HFF-Myc (cell line): ENCODE results near the gene KLHDC9.

Experiments
- DNase-seq: peaks from one replicate; pipeline ENCODE4 v3.0.0-alpha.2; 2011; ENCODE audit warnings: low read depth; ENCODE audit errors: extremely low read depth
- H3K4me3 ChIP-seq: replicated peaks from 2 replicates; pipeline ENCODE4 v1.5.1; 2011; ENCODE audit warnings: low read depth, mild to moderate bottlenecking, control low read depth, low read length
- TF ChIP-seq, protein P1 (sequence below): IDR thresholded peaks from 2 replicates; pipeline ENCODE4 v1.5.1; 2012; ENCODE audit warnings: mild to moderate bottlenecking, low read depth, low read length, control low read depth; ENCODE audit errors: missing control alignments

Gene KLHDC9

GRCh38 chr1:161140755-161141400 lies 42.7 kb downstream of the KLHDC9 start:
- no peak for DNase-seq

GRCh38 chr1:161145832-161146231 lies 47.7 kb downstream of the KLHDC9 start:
- no peak for DNase-seq
- no peak overlapping the region for H3K4me3 ChIP-seq
- TF ChIP-seq, protein P1, sequence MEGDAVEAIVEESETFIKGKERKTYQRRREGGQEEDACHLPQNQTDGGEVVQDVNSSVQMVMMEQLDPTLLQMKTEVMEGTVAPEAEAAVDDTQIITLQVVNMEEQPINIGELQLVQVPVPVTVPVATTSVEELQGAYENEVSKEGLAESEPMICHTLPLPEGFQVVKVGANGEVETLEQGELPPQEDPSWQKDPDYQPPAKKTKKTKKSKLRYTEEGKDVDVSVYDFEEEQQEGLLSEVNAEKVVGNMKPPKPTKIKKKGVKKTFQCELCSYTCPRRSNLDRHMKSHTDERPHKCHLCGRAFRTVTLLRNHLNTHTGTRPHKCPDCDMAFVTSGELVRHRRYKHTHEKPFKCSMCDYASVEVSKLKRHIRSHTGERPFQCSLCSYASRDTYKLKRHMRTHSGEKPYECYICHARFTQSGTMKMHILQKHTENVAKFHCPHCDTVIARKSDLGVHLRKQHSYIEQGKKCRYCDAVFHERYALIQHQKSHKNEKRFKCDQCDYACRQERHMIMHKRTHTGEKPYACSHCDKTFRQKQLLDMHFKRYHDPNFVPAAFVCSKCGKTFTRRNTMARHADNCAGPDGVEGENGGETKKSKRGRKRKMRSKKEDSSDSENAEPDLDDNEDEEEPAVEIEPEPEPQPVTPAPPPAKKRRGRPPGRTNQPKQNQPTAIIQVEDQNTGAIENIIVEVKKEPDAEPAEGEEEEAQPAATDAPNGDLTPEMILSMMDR: no peak

More at GRCh38 chr1:161140755-161141400, 42.7 kb downstream of the KLHDC9 start:
- TF ChIP-seq, protein P1: no peak
- no peak overlapping the region for H3K4me3 ChIP-seq
